ENCODE measurements around the gene EPHB1.

GRCh38 chr3:134897391-134898141, 102.5 kb downstream of the EPHB1 start:
- no peak for TF ChIP-seq CTCF (IDR thresholded peaks at IDR 0.05)
- TF ChIP-seq POLR2A (IDR thresholded peaks at IDR 0.05) = no peak

Measured in esophagus squamous epithelium (tissue), 4 donors.